ENCODE data around the gene RPL29.

Gene RPL29

DNA sequence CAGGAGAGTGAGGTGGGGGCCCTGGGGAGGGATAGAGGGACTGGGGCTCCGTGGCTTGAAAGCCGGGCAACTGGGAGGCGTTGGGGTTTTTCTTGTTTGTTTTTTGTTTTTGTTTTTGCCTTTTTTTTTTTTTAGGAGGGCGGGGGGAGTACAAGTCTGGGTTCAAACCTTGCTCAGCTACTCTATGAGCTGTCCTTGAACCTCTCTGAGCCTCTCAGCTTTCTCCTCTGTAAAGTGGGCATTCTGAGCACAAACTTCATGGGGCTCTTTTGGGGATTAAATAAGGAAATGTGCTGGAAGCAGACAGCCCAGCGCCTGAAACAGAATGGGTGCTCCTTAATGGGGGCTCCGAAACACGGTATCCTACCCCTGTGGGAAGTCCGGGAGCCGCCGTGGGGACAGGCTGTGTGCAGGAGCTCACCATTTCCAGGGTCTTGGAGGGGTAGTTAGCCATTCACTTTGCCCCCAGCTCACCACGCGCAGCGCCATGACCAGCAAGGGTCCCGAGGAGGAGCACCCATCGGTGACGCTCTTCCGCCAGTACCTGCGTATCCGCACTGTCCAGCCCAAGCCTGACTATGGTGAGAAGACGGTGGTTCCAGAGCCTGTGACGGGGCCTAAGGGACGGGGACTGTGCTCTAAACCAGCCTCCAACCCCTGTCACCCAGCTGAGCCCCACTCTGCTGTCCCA, 12.0 kb downstream of the RPL29 start:
- in situ Hi-C loops (cut with MboI; ENCODE audit: low sequenced_read_pairs): no loop called here

GRCh38 chr3:51982838-51983577, 12.7 kb downstream of the RPL29 start, which contains the start of gene ACY1:
Gene ACY1, plus strand, starts transcription at chr3:51983535. Its CDS starts 530 bp downstream, at chr3:51984065.
- in situ Hi-C loops (cut with MboI; ENCODE audit: low sequenced_read_pairs): no loop called here

DNA sequence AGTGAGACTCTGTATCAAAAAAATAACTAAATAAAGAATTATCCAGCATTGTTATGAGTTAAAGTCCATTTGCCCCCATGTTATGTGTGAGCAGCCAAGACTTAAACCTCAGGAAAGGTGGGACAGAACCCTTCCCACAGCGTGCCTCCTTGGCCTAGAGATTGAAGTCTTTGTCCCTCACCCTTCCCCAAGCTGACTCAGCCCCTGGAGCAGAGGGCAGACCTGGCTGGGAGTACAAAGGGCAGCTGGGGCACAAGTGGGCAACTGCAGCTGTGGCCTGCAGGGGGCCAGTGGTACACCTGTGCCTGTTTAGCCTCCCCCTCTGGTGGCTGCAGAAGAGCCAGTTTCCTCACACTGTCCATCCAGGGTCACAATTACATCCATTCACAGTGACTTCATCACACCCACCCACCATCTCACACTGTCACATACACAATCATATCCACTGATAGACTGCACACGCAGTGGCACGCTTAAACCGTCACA, 13.3 kb downstream of the RPL29 start:
- in situ Hi-C loops (cut with MboI; ENCODE audit: low sequenced_read_pairs): no loop called here

DNA sequence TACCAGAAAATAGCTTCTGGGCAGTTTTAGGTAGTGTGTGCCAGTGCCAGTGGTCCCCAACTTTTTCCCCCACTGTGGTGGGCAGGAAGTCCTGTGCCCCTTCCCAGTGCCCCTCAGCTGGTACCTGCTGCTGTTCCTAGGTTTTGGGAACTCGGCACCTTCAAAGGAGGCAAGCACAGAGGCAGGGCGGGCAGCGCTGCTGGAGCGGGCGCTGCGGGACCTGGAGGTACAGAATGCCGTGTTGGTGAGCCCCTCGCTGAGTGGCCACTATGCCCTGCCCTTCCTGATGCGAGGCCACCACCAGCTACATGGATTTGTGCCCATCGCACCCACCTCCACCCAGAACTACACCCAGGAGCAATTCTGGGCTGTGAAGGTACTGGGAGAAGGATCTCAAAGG, 15.4 kb downstream of the RPL29 start:
- in situ Hi-C loops (cut with MboI; ENCODE audit: low sequenced_read_pairs): no loop called here

GRCh38 chr3:51978143-51978502, 17.6 kb downstream of the RPL29 start:
- in situ Hi-C loops (cut with MboI; ENCODE audit: low sequenced_read_pairs): no loop called here

GRCh38 chr3:51977446-51978142, 18.1 kb downstream of the RPL29 start:
- in situ Hi-C loops (cut with MboI; ENCODE audit: low sequenced_read_pairs): no loop called here

DNA sequence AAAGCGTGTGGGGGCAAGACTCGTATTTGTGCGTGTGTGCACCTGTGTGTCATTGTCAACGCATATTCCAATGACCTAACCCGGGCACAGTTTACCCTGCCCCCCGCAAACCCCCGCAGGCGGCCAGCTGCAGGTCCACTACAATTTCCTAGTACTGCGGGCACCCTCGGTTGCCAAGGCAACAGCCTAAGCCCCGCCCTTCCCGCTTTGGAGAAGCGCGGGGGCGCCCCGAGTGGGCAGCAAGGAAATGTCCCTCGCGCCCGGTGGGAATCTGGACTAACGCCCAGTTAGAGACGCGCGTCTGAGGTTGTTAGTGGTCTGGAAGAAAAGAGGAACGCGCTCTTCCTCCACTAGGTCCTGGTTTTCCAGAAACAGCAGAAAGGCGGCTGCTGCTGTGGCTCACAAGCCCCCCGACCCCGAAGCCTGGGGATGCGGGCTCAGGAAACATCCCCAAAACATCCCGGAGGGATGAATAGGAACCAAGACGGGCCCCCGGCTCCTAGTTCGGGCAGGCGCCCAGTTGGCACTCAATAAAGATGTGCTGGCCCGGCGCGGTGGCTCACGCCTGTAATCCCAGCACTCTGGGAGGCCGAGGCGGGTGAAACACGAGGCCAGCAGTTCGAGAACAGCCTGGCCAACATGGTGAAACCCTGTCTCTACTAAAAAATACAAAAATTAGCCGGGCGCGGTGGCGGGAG, 19.7 kb downstream of the RPL29 start:
- in situ Hi-C loops (cut with MboI; ENCODE audit: low sequenced_read_pairs): no loop called here

DNA sequence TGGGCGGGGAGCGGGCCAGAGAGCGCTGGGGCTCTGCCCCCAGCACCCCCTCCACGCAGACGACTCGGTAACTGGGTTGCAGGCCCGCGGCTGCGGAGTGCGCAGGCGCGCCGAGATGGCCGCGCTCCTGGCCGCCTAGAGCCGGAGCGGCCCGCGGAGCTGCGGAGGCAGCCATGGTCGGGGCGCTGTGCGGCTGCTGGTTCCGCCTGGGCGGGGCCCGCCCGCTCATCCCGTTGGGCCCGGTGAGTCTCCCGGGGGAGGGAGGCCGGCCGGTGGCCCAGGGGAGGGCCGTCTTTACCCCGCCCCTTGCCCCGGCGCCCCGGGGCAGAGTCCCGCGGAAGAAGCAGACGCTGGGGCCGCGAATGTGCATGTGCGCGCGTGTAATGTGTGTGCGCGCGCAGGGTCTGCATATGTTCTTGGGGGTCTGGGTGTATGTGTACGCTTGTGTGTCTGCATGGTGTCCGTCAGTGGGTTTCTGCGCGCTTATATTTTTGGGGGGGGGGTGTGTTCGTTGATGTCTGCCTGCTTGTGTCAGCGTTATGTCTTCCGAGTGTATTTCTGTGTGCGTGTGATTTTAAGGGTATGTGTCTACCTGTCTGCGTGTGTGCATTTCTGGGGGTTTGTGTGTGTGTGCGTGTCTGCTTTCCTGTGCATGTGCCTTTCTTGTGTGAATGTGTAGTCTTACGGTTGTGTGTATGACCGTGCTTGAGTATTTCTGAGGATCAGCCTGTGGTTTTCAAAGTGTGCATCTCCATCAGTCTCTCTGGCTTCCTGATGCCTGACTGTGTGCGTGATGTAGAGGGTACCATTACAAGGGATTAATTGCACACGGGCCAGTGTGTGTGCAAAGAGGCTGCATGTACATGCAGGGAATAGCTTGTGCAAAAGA, 20.5 kb downstream of the RPL29 start, which contains the start of gene ABHD14A:
Gene ABHD14A (plus strand): TSS at position 102 of the 889 bp plus-strand sequence. CDS start 72 bp downstream, at position 174.
- in situ Hi-C loops (cut with MboI; ENCODE audit: low sequenced_read_pairs): no loop called here

DNA sequence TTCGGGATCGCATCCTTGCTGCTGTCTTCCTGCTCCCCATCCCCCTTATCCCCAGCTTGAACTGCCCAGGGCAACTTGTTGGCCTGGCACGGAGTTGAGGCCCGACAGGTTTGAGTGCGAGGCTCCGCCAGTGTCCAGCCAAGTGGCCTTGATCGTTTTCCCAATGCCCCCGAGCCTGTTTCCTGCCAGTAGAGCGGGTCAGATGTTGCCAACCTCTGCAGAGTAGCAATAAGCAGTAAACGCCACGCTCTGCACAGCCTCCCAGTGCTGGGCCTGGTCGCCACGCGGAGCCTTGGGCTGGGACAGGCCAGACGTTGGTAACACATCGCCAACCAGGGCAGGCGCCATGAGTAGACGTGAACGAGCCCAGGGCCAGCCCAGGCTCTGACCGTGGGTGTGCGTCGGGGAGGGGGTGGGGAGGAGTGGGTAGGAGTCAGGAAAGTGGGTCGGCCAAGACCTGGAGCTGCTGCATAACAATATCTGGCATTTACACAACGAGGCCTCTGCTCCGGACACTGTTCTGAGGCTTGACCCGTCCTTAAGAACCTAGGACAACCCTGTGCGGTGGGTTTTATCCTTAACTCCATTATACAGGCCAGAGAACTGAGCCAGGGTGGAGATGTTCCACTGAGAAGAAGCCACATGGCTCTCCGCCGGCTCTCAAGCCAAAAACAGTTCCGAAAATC, 21.3 kb downstream of the RPL29 start:
- in situ Hi-C loops (cut with MboI; ENCODE audit: low sequenced_read_pairs): no loop called here

DNA sequence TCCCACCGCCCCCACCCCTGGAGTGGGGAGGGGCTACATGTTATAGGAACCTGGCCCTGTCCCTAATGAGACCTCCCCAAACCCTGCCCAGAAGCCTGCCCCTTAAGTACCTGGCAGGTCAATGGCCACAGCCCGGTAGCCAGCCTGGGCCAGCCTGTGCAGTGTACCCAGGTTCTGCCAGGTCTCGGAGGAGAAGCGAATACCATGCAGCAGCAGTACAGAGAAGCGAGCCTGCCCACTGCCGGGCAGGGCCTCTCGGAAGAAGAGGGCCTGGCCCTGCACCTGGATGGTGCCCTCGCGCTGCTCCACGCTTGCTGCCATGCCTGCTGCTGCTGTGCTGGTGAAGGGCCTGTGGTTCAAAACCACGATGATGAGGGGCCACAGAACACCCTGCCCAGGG, 24.3 kb downstream of the RPL29 start:
- in situ Hi-C loops (cut with MboI; ENCODE audit: low sequenced_read_pairs): no loop called here

GRCh38 chr3:51970606-51971300, 24.9 kb downstream of the RPL29 start:
- in situ Hi-C loops (cut with MboI; ENCODE audit: low sequenced_read_pairs): no loop called here

- in situ Hi-C loops (cut with MboI; ENCODE audit: low sequenced_read_pairs): no loop called here
Observed at GRCh38 chr3:51969841-51970240, 25.9 kb downstream of the RPL29 start.

- in situ Hi-C loops (cut with MboI; ENCODE audit: low sequenced_read_pairs): no loop called here
Observed at GRCh38 chr3:51968883-51969678, 26.6 kb downstream of the RPL29 start.

- in situ Hi-C loops (cut with MboI; ENCODE audit: low sequenced_read_pairs): no loop called here
Observed at GRCh38 chr3:51968170-51968775, 27.4 kb downstream of the RPL29 start.

GRCh38 chr3:51967384-51968169, 28.1 kb downstream of the RPL29 start, which contains the start of gene PCBP4:
Gene PCBP4, minus strand, starts transcription at chr3:51967454. Its CDS starts 6,214 bp downstream, at chr3:51961240.
- in situ Hi-C loops (cut with MboI; ENCODE audit: low sequenced_read_pairs): no loop called here

DNA sequence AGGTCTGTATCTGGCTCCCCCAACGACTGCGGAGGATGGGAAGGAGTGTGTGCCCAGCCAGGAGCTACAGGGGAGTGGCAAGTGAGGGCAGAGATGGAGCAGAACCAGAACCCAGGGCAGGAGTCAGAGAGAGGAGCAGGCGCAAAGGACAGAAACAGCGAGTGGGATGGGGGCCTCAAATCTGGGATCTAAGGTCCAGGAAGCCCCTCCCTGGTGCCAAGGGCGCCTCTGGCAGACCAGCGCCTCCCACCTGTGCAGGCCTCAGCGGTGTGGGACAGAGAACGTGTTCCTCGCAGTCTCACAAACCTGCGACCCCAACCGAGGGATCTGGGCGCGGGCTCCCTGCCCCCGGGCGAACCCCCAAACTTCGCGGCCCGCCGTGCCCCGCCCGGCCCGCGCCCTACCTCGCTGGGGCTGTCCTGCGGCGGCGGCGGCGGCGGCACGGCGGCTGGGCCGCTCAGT, 28.7 kb downstream of the RPL29 start:
- in situ Hi-C loops (cut with MboI; ENCODE audit: low sequenced_read_pairs): no loop called here

GRCh38 chr3:51966486-51966885, 29.2 kb downstream of the RPL29 start:
- in situ Hi-C loops (cut with MboI; ENCODE audit: low sequenced_read_pairs): no loop called here

Measured in hTERT RPE-1 (cell line).